WTC11 (cell line): ENCODE results near the gene RHOV. TPM values are rescaled to one million over a fixed set of nuclear protein-coding genes. Genes with fewer than 3 reads are reported as not detected.
A peak's percentile ranks its signal among the peaks of the same experiment; 100 is the strongest.

ENCODE experiments used
- ATAC-seq: fragments of 200-7000 bp; cut with Tn5 transposase; 2 replicates; pipeline ENCODE4 v1.10.0; 2021; ENCODE audit warnings: mild to moderate bottlenecking, moderate library complexity
- CTCF ChIA-PET: fragments of 300-600 bp; sonication (Branson Sonifier 250); formaldehyde crosslinking; loops from one replicate; lab custom pipeline; 2021; ENCODE audit warnings: antibody characterized with exemption; lab: Charles Lee
- POLR2A ChIA-PET: fragments of 350-600 bp; sonication (Branson Sonifier 250); formaldehyde crosslinking; loops from one replicate; lab custom pipeline; 2021; ENCODE audit warnings: antibody characterized with exemption; lab: Charles Lee
- DNase-seq: peaks from one replicate; pipeline ENCODE4 v3.0.0; 2021; ENCODE audit warnings: low spot score
- H3K27ac Mint-ChIP-seq: 2 replicates; pipeline ENCODE4 v1.8.0; 2021; ENCODE audit warnings: mixed read lengths
- H3K27me3 Mint-ChIP-seq: 2 replicates; pipeline ENCODE4 v1.8.0; 2021; ENCODE audit warnings: low read depth, mild to moderate bottlenecking, moderate library complexity, mixed read lengths
- H3K36me3 Mint-ChIP-seq: 2 replicates; pipeline ENCODE4 v1.8.0; 2021; ENCODE audit warnings: mixed read lengths
- H3K4me1 Mint-ChIP-seq: 2 replicates; pipeline ENCODE4 v1.8.0; 2022; ENCODE audit warnings: mixed read lengths
- H3K4me3 Mint-ChIP-seq: 2 replicates; pipeline ENCODE4 v1.8.0; 2021; ENCODE audit warnings: mild to moderate bottlenecking, moderate library complexity, mixed read lengths
- H3K9me3 Mint-ChIP-seq: 2 replicates; pipeline ENCODE4 v1.8.0; 2021; ENCODE audit warnings: mixed read lengths
- JUN ChIP-seq: sonication (generic); formaldehyde crosslinking; IDR thresholded peaks from 2 replicates; pipeline ENCODE4 v1.8.0; 2023; ENCODE audit warnings: mild to moderate bottlenecking, missing genetic modification reagents
- NR3C1 ChIP-seq: sonication (generic); formaldehyde crosslinking; conservative IDR thresholded peaks from 2 replicates; pipeline ENCODE4 v1.8.1; 2023; ENCODE audit warnings: low read depth, mild to moderate bottlenecking, missing genetic modification reagents
- PRRX2 ChIP-seq: fragments of 250-450 bp; sonication (Bioruptor Pico); IDR thresholded peaks from 2 replicates; pipeline ENCODE4 v1.8.0; 2021; ENCODE audit warnings: mild to moderate bottlenecking
- RELA ChIP-seq: sonication (generic); formaldehyde crosslinking; IDR thresholded peaks from 2 replicates; pipeline ENCODE4 v1.8.1; 2022; ENCODE audit warnings: missing genetic modification reagents, mild to moderate bottlenecking, borderline replicate concordance
- TEAD4 ChIP-seq: sonication (generic); formaldehyde crosslinking; IDR thresholded peaks from 2 replicates; pipeline ENCODE4 v1.8.0; 2022; ENCODE audit warnings: mild to moderate bottlenecking, missing genetic modification reagents
- TP53 ChIP-seq: sonication (generic); formaldehyde crosslinking; IDR thresholded peaks from 2 replicates; pipeline ENCODE4 v1.8.1; 2023; ENCODE audit warnings: mild to moderate bottlenecking, missing genetic modification reagents
- ZNF317 ChIP-seq: sonication (generic); formaldehyde crosslinking; IDR thresholded peaks from 2 replicates; pipeline ENCODE4 v1.8.1; 2023; ENCODE audit warnings: low read depth, mild to moderate bottlenecking, moderate library complexity, missing genetic modification reagents, borderline replicate concordance
- ZNF423 ChIP-seq: fragments of 250-450 bp; sonication (Bioruptor Pico); IDR thresholded peaks from 2 replicates; pipeline ENCODE4 v2.1.2; 2022; ENCODE audit warnings: mild to moderate bottlenecking, moderate library complexity
- total RNA-seq: library from RNA; stranded (reverse); gene quantifications from 3 replicates; pipeline ENCODE4 v1.2.3, GENCODE V29; 2021
- TF ChIP-seq, protein P1 (sequence below): sonication (generic); formaldehyde crosslinking; IDR thresholded peaks from 2 replicates; pipeline ENCODE4 v1.8.1; 2023; ENCODE audit warnings: mild to moderate bottlenecking, missing genetic modification reagents, moderate library complexity
- TF ChIP-seq, protein P2 (sequence below): sonication (generic); formaldehyde crosslinking; IDR thresholded peaks from 2 replicates; pipeline ENCODE4 v1.8.1; 2023; ENCODE audit warnings: mild to moderate bottlenecking, missing genetic modification reagents
- TF ChIP-seq, protein P3 (sequence below): fragments of 250-450 bp; sonication (Bioruptor Pico); IDR thresholded peaks from 2 replicates; pipeline ENCODE4 v1.9.0; 2021; ENCODE audit warnings: mild to moderate bottlenecking
- TF ChIP-seq, protein P4 (sequence below): fragments of 250-450 bp; sonication (Bioruptor Pico); IDR thresholded peaks from 2 replicates; pipeline ENCODE4 v1.9.0; 2021; ENCODE audit warnings: mild to moderate bottlenecking
- TF ChIP-seq, protein P5 (sequence below): fragments of 250-450 bp; sonication (Bioruptor Pico); IDR thresholded peaks from 2 replicates; pipeline ENCODE4 v1.9.0; 2021; ENCODE audit warnings: mild to moderate bottlenecking, borderline replicate concordance
- TF ChIP-seq, protein P6 (sequence below): sonication (generic); formaldehyde crosslinking; IDR thresholded peaks from 2 replicates; pipeline ENCODE4 v1.8.0; 2023; ENCODE audit warnings: mild to moderate bottlenecking, missing genetic modification reagents

RHOV gene
- total RNA-seq, 1 experiment from 2014 or later: 5.0 TPM

DNA sequence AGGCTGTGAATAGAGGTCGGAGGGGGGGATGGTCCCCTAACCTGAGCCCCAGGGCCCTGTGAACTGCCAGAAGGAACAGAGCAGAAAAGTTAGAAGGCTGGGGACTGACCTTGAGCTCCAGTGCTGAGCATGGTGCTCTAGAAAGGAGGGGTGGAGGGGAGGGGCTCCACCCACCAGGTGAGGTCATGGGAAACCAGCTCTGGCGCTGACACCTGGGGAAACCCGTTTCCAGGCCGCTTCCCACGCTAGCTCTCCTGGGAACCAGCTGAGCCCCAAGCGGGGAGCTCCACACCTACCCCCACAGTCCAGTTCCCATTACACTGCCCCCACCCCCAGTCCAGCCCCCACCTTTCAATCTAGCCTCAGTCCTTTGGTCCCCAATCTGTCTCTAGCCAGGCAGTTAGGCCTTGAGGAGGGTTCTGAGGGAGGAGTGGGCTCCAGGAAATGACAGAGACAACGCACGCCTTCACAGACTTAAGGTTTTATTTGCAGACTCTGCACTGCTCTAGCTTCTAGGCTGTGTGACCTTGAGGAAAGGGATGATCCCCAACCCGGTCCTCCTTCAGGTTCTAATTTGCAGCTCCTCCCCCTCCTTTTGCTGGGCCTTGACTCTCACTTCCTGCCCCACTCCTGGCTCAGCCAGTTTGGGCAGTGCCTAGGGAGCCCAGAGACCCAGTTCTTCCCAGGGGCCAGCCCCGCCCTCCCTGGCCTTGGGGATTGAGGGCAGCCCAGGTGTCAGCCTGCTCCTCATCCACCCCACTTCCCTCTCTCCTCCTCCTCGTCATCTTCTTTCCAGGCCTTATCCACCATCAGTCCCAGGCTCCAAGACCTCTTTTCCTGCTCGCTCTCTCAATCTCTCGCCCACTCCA is 2.1 kb downstream of the RHOV start:
- TF ChIP-seq NR3C1: no peak
- TF ChIP-seq RELA (CRISPR knock-in tag): no peak
- TF ChIP-seq JUN (CRISPR knock-in tag): no peak
- no peak for TF ChIP-seq ZNF423 (CRISPR knock-in tag)
- TF ChIP-seq, protein P1, sequence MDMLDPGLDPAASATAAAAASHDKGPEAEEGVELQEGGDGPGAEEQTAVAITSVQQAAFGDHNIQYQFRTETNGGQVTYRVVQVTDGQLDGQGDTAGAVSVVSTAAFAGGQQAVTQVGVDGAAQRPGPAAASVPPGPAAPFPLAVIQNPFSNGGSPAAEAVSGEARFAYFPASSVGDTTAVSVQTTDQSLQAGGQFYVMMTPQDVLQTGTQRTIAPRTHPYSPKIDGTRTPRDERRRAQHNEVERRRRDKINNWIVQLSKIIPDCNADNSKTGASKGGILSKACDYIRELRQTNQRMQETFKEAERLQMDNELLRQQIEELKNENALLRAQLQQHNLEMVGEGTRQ (CRISPR knock-in tag): no peak
- TF ChIP-seq, protein P2, sequence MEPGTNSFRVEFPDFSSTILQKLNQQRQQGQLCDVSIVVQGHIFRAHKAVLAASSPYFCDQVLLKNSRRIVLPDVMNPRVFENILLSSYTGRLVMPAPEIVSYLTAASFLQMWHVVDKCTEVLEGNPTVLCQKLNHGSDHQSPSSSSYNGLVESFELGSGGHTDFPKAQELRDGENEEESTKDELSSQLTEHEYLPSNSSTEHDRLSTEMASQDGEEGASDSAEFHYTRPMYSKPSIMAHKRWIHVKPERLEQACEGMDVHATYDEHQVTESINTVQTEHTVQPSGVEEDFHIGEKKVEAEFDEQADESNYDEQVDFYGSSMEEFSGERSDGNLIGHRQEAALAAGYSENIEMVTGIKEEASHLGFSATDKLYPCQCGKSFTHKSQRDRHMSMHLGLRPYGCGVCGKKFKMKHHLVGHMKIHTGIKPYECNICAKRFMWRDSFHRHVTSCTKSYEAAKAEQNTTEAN (CRISPR knock-in tag): no peak
- no peak for TF ChIP-seq TEAD4 (CRISPR knock-in tag)
- TF ChIP-seq, protein P3, sequence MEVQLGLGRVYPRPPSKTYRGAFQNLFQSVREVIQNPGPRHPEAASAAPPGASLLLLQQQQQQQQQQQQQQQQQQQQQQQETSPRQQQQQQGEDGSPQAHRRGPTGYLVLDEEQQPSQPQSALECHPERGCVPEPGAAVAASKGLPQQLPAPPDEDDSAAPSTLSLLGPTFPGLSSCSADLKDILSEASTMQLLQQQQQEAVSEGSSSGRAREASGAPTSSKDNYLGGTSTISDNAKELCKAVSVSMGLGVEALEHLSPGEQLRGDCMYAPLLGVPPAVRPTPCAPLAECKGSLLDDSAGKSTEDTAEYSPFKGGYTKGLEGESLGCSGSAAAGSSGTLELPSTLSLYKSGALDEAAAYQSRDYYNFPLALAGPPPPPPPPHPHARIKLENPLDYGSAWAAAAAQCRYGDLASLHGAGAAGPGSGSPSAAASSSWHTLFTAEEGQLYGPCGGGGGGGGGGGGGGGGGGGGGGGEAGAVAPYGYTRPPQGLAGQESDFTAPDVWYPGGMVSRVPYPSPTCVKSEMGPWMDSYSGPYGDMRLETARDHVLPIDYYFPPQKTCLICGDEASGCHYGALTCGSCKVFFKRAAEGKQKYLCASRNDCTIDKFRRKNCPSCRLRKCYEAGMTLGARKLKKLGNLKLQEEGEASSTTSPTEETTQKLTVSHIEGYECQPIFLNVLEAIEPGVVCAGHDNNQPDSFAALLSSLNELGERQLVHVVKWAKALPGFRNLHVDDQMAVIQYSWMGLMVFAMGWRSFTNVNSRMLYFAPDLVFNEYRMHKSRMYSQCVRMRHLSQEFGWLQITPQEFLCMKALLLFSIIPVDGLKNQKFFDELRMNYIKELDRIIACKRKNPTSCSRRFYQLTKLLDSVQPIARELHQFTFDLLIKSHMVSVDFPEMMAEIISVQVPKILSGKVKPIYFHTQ (CRISPR knock-in tag): no peak
- no peak for TF ChIP-seq ZNF317
- TF ChIP-seq, protein P4, sequence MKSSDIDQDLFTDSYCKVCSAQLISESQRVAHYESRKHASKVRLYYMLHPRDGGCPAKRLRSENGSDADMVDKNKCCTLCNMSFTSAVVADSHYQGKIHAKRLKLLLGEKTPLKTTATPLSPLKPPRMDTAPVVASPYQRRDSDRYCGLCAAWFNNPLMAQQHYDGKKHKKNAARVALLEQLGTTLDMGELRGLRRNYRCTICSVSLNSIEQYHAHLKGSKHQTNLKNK (CRISPR knock-in tag): no peak
- TF ChIP-seq, protein P5, sequence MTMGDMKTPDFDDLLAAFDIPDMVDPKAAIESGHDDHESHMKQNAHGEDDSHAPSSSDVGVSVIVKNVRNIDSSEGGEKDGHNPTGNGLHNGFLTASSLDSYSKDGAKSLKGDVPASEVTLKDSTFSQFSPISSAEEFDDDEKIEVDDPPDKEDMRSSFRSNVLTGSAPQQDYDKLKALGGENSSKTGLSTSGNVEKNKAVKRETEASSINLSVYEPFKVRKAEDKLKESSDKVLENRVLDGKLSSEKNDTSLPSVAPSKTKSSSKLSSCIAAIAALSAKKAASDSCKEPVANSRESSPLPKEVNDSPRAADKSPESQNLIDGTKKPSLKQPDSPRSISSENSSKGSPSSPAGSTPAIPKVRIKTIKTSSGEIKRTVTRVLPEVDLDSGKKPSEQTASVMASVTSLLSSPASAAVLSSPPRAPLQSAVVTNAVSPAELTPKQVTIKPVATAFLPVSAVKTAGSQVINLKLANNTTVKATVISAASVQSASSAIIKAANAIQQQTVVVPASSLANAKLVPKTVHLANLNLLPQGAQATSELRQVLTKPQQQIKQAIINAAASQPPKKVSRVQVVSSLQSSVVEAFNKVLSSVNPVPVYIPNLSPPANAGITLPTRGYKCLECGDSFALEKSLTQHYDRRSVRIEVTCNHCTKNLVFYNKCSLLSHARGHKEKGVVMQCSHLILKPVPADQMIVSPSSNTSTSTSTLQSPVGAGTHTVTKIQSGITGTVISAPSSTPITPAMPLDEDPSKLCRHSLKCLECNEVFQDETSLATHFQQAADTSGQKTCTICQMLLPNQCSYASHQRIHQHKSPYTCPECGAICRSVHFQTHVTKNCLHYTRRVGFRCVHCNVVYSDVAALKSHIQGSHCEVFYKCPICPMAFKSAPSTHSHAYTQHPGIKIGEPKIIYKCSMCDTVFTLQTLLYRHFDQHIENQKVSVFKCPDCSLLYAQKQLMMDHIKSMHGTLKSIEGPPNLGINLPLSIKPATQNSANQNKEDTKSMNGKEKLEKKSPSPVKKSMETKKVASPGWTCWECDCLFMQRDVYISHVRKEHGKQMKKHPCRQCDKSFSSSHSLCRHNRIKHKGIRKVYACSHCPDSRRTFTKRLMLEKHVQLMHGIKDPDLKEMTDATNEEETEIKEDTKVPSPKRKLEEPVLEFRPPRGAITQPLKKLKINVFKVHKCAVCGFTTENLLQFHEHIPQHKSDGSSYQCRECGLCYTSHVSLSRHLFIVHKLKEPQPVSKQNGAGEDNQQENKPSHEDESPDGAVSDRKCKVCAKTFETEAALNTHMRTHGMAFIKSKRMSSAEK (CRISPR knock-in tag): no peak
- TF ChIP-seq, protein P6, sequence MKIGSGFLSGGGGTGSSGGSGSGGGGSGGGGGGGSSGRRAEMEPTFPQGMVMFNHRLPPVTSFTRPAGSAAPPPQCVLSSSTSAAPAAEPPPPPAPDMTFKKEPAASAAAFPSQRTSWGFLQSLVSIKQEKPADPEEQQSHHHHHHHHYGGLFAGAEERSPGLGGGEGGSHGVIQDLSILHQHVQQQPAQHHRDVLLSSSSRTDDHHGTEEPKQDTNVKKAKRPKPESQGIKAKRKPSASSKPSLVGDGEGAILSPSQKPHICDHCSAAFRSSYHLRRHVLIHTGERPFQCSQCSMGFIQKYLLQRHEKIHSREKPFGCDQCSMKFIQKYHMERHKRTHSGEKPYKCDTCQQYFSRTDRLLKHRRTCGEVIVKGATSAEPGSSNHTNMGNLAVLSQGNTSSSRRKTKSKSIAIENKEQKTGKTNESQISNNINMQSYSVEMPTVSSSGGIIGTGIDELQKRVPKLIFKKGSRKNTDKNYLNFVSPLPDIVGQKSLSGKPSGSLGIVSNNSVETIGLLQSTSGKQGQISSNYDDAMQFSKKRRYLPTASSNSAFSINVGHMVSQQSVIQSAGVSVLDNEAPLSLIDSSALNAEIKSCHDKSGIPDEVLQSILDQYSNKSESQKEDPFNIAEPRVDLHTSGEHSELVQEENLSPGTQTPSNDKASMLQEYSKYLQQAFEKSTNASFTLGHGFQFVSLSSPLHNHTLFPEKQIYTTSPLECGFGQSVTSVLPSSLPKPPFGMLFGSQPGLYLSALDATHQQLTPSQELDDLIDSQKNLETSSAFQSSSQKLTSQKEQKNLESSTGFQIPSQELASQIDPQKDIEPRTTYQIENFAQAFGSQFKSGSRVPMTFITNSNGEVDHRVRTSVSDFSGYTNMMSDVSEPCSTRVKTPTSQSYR (CRISPR knock-in tag): no peak
- no peak for TF ChIP-seq TP53
- TF ChIP-seq PRRX2 (CRISPR knock-in tag): no peak
- peaks cover 32% of the 10 kb centered on the region for H3K4me1 Mint-ChIP-seq
- peak; percentile 73 for DNase-seq
- H3K9me3 Mint-ChIP-seq: no peaks in the 10 kb centered on the region
- POLR2A ChIA-PET: interaction anchor here (0.9 to 4.2 kb wide), 5 partner anchors 13 to 108 kb away, joined by 3 to 39 read pairs (median 4); partner anchors contain the start of genes CHAC1, GCHFR and VPS18
- no peaks in the 10 kb centered on the region for H3K36me3 Mint-ChIP-seq
- ATAC-seq: peak; percentile 33
- H3K4me3 Mint-ChIP-seq: peak overlapping the region; percentile 50
- peak overlapping the region; percentile 47 for H3K27ac Mint-ChIP-seq
- peaks cover 4% of the 10 kb centered on the region; the same call in 1 of the 2 replicates for H3K27me3 Mint-ChIP-seq
- CTCF ChIA-PET: interaction anchor here (0.7 to 11.6 kb wide), 9 partner anchors 10 to 125 kb away, joined by 3 to 115 read pairs (median 4); partner anchors contain the start of genes SPINT1 and VPS18
